Raji (cell line): Measurements from ENCODE around the gene OR4D2.

Experiments
- POLR2A ChIP-seq: IDR thresholded peaks from 2 replicates; pipeline ENCODE4 v1.6.1; 2011; ENCODE audit warnings: low read depth, low read length, control low read depth; ENCODE audit not compliant: insufficient read depth

OR4D2 gene

GRCh38 chr17:58191241-58191896 lies 24.6 kb downstream of the OR4D2 start:
- no peak for TF ChIP-seq POLR2A

DNA sequence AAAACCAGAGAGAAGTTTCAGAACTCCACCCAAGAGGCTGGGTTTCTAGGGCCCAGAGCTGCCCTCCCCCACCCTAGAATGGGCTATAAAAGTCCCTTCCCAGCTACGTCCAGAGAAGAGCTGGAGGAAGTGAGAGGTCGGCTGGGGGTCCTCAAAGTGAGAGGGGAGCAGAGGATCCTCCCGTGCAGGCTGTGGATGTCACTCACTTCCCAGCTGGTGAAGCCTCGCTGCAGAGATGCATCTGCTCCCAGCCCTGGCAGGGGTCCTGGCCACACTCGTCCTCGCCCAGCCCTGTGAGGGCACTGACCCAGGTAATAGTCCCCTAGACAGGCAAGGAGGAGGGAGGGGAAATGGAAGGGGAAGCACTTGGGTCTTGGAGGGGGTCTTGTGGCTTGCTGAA lies 25.8 kb downstream of the OR4D2 start, which contains the start of gene EPX:
EPX (plus strand) TSS at position 115 of the 400 bp plus-strand sequence; CDS start at position 236, 121 bp downstream.
- TF ChIP-seq POLR2A, result no peak

GRCh38 chr17:58193641-58194255 lies 27.0 kb downstream of the OR4D2 start:
- no peak for TF ChIP-seq POLR2A

- TF ChIP-seq POLR2A, result no peak
Observed at GRCh38 chr17:58195518-58196123, 28.8 kb downstream of the OR4D2 start.

DNA sequence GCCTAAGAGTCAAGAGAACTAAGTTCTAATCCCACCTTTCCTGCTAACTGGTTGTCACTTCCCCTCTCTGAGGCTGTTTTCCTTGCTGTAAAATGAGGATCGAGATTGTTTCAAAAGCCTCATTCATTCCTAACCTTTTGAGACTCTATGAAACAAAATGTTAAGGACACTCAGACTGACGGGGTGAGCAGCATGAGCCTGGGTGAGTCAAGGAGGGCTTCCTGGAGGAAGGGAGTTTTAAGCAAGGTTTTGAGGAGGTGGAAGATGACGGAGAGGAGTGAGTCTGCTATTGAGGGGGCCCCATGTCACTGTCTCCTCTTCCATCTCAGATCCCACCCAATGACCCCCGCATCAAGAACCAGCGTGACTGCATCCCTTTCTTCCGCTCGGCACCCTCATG lies 29.8 kb downstream of the OR4D2 start:
- TF ChIP-seq POLR2A, result no peak

- TF ChIP-seq POLR2A, result no peak
Observed at GRCh38 chr17:58200024-58200633, 33.3 kb downstream of the OR4D2 start.

- TF ChIP-seq POLR2A, result no peak
Observed at GRCh38 chr17:58202859-58203258, 36.1 kb downstream of the OR4D2 start.

DNA sequence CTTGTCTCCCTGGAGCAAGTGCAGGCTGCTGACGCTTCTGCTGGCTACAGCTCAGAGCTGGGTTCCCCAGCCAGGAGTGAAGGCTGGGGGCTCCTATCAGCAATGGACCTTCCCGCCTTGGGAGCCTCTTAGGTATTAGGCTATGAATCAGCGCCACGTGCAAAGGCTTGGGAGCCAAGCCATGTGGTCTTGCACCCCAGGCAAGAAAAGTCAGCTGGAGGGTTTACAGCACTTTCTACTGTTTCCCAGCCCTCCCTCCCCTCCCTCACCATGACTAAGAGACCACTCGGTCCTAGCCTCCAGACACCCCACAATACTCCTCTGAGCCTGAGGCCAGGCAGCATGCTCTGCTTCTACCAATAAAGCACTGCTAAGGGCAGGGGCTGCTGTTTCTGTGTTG lies 38.0 kb downstream of the OR4D2 start:
- no peak for TF ChIP-seq POLR2A

- TF ChIP-seq POLR2A, result no peak
Observed at GRCh38 chr17:58205936-58206335, 39.2 kb downstream of the OR4D2 start.

GRCh38 chr17:58207451-58207850 lies 40.7 kb downstream of the OR4D2 start:
- TF ChIP-seq POLR2A, result no peak

DNA sequence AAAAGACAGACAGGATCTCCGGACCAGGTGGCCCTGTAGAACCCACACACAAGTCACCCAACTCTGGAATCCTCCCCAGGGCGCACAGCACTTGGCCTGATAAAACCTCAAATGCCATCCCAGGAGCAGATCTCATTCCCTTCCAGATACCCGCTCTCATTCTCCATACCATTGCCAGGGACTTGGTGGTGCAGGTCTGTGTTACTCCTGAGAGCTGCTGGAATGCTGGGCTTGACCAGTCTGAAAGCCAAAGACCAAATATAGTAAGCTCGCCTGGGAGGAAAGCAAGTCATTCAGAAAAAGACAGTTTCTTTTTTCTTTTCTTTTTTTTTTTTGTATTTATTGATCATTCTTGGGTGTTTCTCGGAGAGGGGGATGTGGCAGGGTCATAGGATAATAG lies 41.6 kb downstream of the OR4D2 start:
- no peak for TF ChIP-seq POLR2A

DNA sequence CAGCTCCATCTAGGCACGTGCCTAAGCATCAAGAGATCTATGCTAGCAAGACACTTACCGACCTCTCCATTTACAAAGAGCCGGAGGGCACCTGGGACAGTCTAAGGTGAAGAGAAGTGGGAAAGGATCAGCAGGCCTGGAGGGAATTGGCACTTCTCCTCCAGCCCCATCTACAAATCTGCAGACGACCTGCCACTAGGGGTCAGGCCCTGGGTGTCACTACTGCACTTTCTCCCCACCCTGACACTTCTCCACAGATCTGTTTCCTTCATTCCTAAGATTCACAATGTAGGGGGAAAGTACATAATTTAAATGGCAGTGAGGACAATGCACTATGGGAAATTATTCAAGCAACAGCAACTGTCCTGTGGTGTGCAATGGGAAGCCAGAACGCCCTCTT lies 44.1 kb downstream of the OR4D2 start:
- no peak for TF ChIP-seq POLR2A

- TF ChIP-seq POLR2A, result no peak
Observed at GRCh38 chr17:58215685-58216084, 48.9 kb downstream of the OR4D2 start.

- no peak for TF ChIP-seq POLR2A
Observed at GRCh38 chr17:58217766-58218165, 51.0 kb downstream of the OR4D2 start.

- TF ChIP-seq POLR2A, result no peak
Observed at GRCh38 chr17:58219007-58219788, 52.4 kb downstream of the OR4D2 start, which contains the start of gene MKS1. Gene MKS1, minus strand, starts transcription at chr17:58219255. Its CDS starts 25 bp downstream, at chr17:58219230.
